ENCODE measurements around the gene CD24.

CD24 gene

DNA sequence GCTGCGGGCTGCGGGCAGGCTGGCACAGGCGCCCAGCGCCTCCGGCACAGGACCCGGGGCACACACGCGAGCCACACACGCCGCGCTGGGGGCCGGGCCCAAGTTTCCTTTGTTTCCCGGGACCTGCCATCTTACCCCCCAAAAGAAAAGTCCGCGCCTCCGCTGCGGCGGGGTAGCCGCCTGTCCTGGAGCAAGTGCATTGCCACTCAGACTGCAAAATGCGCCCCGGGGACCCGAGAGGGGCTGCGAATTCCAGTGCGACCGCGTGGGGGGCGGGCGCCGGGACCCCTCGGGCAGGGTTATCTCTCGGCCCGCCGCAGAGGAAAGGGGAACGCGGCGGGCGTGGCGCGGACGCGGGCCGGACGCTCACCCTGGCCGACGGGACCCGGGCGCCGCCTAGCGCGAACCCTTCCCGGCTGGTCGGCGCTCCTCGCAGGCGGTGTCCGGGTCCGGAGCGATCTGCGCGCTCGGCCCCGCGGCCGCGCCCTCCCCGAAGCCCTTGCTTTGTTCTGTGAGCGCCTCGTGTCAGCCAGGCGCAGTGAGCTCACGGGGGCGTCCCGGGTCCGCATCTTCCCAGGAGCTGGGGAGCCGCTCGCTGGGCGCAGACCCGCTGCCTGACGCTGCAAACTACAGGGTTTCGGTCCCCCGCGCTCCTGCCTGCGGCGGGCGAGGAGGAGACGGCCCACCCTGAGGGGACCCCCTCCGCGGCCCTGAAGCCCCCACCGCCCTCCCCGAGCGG, 639 bp upstream of the CD24 start:
- no peak; the same call in 1 of the 2 replicates for TF ChIP-seq GATA2 (IDR thresholded peaks at IDR 0.05; ENCODE audit: low read depth, low read length)
- TF ChIP-seq GATA3 (IDR thresholded peaks at IDR 0.05; ENCODE audit: low read depth, low read length) = no peak

- TF ChIP-seq GATA2 (IDR thresholded peaks at IDR 0.05; ENCODE audit: low read depth, low read length) = no peak
- TF ChIP-seq GATA3 (IDR thresholded peaks at IDR 0.05; ENCODE audit: low read depth, low read length) = no peak
Measured at GRCh38 chr6:106973836-106974335, 643 bp downstream of the CD24 start.

DNA sequence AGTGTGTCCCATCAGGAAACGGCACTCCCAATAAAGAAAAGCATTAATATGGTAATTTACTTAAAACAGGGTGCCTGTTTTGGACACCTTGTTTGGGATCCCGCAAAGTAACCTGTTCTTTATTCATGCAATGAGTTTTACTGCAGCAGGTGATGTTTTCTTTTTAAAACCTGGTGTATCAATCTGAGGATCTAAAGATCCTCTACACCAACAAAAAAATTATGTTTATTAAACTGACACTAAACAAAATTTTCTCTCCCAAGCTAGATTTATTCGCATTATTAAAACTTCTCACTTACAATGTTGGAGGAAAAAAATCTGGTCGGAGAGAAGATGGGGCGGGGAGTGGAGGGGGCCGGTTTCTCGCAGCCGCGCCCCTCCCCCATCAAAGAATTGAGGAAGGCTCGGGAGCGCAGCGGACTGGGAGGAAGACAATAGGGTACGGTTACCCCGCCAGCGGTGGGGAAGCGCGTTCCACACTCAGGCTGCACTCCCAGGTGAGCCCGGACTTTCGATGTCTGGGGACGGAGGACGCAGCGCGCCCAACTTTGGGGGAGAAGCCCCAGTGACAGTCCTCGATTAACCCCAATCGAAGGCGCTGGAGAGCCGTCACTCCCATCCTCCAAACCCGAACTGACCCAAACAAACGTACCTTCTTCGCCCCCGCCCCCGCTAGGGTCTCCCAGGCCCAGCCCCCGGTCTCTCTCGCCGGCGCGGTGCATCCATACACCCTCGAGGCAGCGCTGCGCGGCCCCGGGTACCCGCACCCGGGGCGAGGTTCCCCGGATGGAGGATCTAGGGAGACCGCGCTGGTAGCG, 1.3 kb downstream of the CD24 start:
- TF ChIP-seq GATA2 (IDR thresholded peaks at IDR 0.05; ENCODE audit: low read depth, low read length) (no peak), GATA3 (IDR thresholded peaks at IDR 0.05; ENCODE audit: low read depth, low read length) (no peak)

DNA sequence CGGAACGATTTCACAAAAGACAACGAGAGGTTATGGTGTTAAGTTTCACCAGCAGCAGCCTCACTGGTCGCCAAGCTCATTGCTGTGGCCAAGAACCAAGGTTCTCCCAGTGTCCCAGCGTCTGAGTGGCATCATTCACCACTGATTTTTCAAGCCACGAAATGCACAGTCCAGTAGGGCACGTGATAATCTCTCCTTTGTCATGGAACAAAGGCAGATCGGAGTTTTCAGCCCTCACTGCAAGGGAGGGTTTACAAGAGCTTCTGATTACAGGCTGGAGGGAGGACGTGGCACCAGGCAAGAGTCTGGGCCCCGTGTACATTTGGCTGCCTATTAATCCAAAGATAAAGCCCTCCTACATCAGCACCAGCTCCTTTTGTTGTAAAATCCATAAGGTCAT, 2.0 kb downstream of the CD24 start:
- TF ChIP-seq GATA3 (IDR thresholded peaks at IDR 0.05; ENCODE audit: low read depth, low read length) (no peak), GATA2 (IDR thresholded peaks at IDR 0.05; ENCODE audit: low read depth, low read length) (no peak)

GRCh38 chr6:106967936-106968555, 6.5 kb downstream of the CD24 start:
- TF ChIP-seq GATA3 (IDR thresholded peaks at IDR 0.05; ENCODE audit: low read depth, low read length) = no peak
- TF ChIP-seq GATA2 (IDR thresholded peaks at IDR 0.05; ENCODE audit: low read depth, low read length) = no peak

- TF ChIP-seq GATA2 (IDR thresholded peaks at IDR 0.05; ENCODE audit: low read depth, low read length) = no peak
- TF ChIP-seq GATA3 (IDR thresholded peaks at IDR 0.05; ENCODE audit: low read depth, low read length) = no peak
Measured at GRCh38 chr6:106966671-106967640, 7.6 kb downstream of the CD24 start.

GRCh38 chr6:106966229-106966628, 8.3 kb downstream of the CD24 start:
- no peak for TF ChIP-seq GATA3 (IDR thresholded peaks at IDR 0.05; ENCODE audit: low read depth, low read length)
- no peak for TF ChIP-seq GATA2 (IDR thresholded peaks at IDR 0.05; ENCODE audit: low read depth, low read length)

DNA sequence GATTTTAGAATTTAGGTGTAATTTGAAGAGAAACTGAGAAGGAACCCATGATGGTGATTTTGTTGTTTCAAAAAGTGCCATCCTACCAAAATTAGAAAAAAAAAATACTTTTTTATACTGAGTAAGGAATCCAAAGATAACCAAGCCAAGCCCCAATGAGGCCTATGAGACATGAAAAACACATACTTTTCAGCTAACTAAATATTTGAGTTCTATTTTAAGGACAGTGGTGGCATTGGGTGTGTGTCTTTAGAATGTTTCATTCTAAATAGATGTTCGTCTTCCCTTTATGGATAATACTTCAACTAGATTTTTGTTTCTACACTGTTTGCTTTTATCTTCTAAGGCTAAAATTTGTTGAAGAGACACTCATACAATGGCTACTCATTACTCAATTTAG, 9.6 kb downstream of the CD24 start:
- TF ChIP-seq GATA2 (IDR thresholded peaks at IDR 0.05; ENCODE audit: low read depth, low read length) (no peak), GATA3 (IDR thresholded peaks at IDR 0.05; ENCODE audit: low read depth, low read length) (no peak)

- TF ChIP-seq GATA2 (IDR thresholded peaks at IDR 0.05; ENCODE audit: low read depth, low read length) = no peak
- no peak for TF ChIP-seq GATA3 (IDR thresholded peaks at IDR 0.05; ENCODE audit: low read depth, low read length)
Measured at GRCh38 chr6:106964099-106964498, 10.4 kb downstream of the CD24 start.

DNA sequence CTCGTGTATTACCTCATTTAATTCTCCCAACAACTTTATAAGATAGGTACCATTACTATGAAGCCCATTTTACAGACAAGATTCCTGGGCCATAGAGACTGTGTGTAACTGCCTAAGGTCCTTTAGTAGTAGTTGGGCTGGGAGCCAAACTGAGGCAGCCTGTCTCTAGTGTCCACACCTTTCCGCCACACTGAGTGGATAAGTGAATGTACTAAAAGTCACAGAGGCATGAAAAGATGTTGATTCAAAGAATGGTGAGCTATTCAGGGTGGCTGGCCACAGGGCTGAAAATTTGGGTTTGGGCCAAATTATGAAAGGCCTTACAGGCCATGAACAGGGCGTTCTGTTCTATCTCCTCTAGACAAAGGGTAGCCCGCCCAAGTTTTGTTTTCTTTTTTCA, 11.0 kb downstream of the CD24 start:
- TF ChIP-seq GATA2 (IDR thresholded peaks at IDR 0.05; ENCODE audit: low read depth, low read length) (no peak), GATA3 (IDR thresholded peaks at IDR 0.05; ENCODE audit: low read depth, low read length) (no peak)

DNA sequence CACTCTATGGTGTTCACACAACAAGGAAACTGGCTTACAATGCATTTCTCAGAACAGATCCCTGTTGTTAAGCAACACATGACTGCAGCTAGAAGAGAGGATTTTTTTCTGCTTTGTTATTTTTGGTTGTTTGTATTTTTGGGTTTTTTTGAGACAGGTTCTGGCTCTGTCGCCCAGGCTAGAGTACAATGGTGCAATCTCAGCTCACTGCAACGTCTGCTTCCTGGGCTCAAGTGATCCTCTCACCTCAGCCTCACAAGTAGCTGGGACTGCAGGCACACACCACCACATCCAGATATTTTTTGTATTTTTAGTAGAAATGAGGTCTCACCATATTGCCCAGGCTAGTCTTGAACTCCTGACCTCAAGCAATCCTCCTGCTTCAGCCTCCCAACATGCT, 12.7 kb downstream of the CD24 start:
- TF ChIP-seq GATA2 (IDR thresholded peaks at IDR 0.05; ENCODE audit: low read depth, low read length) (no peak), GATA3 (IDR thresholded peaks at IDR 0.05; ENCODE audit: low read depth, low read length) (no peak)

- no peak for TF ChIP-seq GATA2 (IDR thresholded peaks at IDR 0.05; ENCODE audit: low read depth, low read length)
- TF ChIP-seq GATA3 (IDR thresholded peaks at IDR 0.05; ENCODE audit: low read depth, low read length) = no peak
Measured at GRCh38 chr6:106961136-106961535, 13.4 kb downstream of the CD24 start.

- TF ChIP-seq GATA3 (IDR thresholded peaks at IDR 0.05; ENCODE audit: low read depth, low read length) = no peak
- TF ChIP-seq GATA2 (IDR thresholded peaks at IDR 0.05; ENCODE audit: low read depth, low read length) = no peak
Measured at GRCh38 chr6:106959985-106960384, 14.5 kb downstream of the CD24 start.

Measured in SH-SY5Y (cell line).